Measurements from ENCODE around the gene FAM81A.

The FAM81A gene

DNA sequence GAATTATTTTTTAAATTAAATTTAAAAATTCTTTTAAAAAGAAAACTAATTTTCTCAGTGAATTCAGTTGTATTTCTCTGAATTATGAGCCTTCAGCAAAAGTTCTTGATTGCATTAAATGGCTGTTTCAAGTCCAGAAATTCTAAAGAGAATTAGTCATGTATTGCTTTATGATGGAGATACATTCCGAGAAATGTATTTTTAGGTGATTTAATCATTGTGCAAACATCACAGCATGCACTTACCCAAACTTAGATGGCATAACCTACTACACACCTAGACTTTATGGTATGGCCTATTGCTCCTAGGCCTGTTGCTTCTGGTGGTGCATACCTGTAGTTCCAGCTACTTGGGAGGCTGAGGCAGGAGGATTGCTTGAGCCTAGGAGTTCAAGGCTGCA lies 129.3 kb downstream of the FAM81A start:
- TF ChIP-seq, protein P1, sequence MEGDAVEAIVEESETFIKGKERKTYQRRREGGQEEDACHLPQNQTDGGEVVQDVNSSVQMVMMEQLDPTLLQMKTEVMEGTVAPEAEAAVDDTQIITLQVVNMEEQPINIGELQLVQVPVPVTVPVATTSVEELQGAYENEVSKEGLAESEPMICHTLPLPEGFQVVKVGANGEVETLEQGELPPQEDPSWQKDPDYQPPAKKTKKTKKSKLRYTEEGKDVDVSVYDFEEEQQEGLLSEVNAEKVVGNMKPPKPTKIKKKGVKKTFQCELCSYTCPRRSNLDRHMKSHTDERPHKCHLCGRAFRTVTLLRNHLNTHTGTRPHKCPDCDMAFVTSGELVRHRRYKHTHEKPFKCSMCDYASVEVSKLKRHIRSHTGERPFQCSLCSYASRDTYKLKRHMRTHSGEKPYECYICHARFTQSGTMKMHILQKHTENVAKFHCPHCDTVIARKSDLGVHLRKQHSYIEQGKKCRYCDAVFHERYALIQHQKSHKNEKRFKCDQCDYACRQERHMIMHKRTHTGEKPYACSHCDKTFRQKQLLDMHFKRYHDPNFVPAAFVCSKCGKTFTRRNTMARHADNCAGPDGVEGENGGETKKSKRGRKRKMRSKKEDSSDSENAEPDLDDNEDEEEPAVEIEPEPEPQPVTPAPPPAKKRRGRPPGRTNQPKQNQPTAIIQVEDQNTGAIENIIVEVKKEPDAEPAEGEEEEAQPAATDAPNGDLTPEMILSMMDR (IDR thresholded peaks at IDR 0.05) = no peak
- Histone ChIP-seq H3K79me2 (no peaks in the 10 kb centered on the region), H3K4me1 (no peaks in the 10 kb centered on the region)

DNA sequence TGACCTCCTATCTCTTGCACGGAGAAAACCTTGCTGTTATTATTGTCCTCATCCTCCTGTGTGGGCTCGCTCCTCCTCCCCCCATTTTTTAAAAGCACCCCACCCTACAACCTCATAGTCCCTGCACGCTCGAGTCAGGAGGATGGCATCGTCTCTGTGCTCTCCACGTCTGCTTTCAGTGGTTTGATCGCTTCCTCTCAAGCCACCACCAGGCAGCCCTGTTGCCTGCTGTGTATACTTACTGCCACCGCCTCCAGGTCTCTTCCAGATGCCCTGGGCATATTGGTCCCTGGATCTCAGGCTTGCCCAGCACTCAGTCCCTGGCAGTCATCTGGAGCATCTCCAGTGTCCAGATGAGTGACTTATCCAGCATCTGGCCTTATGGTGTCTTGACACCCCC lies 131.5 kb downstream of the FAM81A start:
- H3K4me1 ChIP-seq = no peaks in the 10 kb centered on the region
- H2AFZ ChIP-seq = no peak overlapping the region
- H3K4me2 ChIP-seq (ENCODE audit: low read length) = no peak overlapping the region
- H3K4me3 ChIP-seq (ENCODE audit: low read depth, low read length) = no peak overlapping the region
- no peaks in the 10 kb centered on the region for H3K79me2 ChIP-seq
- H3K9ac ChIP-seq = no peak overlapping the region
- no peaks in the 10 kb centered on the region for H3K36me3 ChIP-seq (ENCODE audit: control insufficient read depth, insufficient read depth, low read length)
- no peaks in the 10 kb centered on the region for H3K9me3 ChIP-seq (ENCODE audit: control insufficient read depth, low read length)
- H3K27me3 ChIP-seq (ENCODE audit: control insufficient read depth, insufficient read depth, low read length) = no peaks in the 10 kb centered on the region
- no peak overlapping the region for H3K27ac ChIP-seq
- TF ChIP-seq, protein P1 (IDR thresholded peaks at IDR 0.05) = no peak

More for the DNA sequence above, 129.3 kb downstream of the FAM81A start:
- Histone ChIP-seq H3K4me3 (ENCODE audit: low read depth, low read length) (no peak overlapping the region), H3K36me3 (ENCODE audit: control insufficient read depth, insufficient read depth, low read length) (no peaks in the 10 kb centered on the region), H2AFZ (no peak overlapping the region), H3K27ac (no peak overlapping the region), H3K9me3 (ENCODE audit: control insufficient read depth, low read length) (no peaks in the 10 kb centered on the region), H3K4me2 (ENCODE audit: low read length) (no peak overlapping the region), H3K9ac (no peak overlapping the region), H3K27me3 (ENCODE audit: control insufficient read depth, insufficient read depth, low read length) (no peaks in the 10 kb centered on the region)

DNA sequence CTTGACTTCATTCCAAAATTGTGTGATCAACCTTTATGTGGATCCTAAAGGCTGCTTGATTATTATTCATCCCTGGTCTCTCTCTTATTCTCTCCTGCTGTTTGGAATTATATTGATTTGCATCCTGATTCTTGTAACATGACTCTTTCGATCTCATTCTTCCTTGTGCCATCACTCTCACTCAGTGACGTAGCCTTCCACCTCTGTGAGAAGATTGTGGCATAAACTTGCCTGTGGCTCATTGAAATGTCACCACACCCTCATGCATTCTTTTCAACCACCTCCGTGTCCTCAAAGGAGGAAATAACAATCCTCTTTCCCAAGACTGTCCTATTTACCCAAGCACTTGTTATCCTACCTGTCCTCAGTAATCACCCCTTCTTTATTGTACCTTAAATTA lies 132.3 kb downstream of the FAM81A start:
- Histone ChIP-seq H3K27ac (no peak overlapping the region), H2AFZ (no peak overlapping the region), H3K4me1 (no peaks in the 10 kb centered on the region), H3K36me3 (ENCODE audit: control insufficient read depth, insufficient read depth, low read length) (no peaks in the 10 kb centered on the region), H3K4me3 (ENCODE audit: low read depth, low read length) (no peak overlapping the region), H3K27me3 (ENCODE audit: control insufficient read depth, insufficient read depth, low read length) (no peaks in the 10 kb centered on the region), H3K9me3 (ENCODE audit: control insufficient read depth, low read length) (no peaks in the 10 kb centered on the region), H3K79me2 (no peaks in the 10 kb centered on the region), H3K4me2 (ENCODE audit: low read length) (no peak overlapping the region), H3K9ac (no peak overlapping the region)
- TF ChIP-seq, protein P1 (IDR thresholded peaks at IDR 0.05) = no peak

DNA sequence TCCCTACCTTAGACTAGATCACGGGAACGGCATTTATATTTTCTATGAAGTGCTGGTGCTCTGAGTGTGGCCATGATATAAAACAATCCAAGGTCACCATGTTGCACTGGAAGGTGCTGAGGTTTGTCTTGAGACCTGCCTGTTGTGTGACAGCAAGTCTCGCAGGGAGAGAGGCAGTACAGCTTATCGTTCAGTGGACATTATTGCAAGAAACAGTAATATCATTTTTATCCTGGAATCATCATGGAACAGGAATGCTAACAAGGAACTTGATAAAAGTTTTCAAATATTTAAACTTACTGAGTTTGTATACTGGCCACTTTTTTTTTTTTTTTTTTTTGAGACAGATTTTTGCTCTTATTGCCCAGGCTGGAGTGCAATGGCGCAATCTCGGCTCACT lies 133.6 kb downstream of the FAM81A start:
- Histone ChIP-seq H3K79me2 (no peaks in the 10 kb centered on the region), H3K4me2 (ENCODE audit: low read length) (no peak overlapping the region), H3K27me3 (ENCODE audit: control insufficient read depth, insufficient read depth, low read length) (no peaks in the 10 kb centered on the region), H3K36me3 (ENCODE audit: control insufficient read depth, insufficient read depth, low read length) (no peaks in the 10 kb centered on the region), H3K4me1 (no peaks in the 10 kb centered on the region), H3K27ac (no peak overlapping the region), H3K9ac (no peak overlapping the region), H3K9me3 (ENCODE audit: control insufficient read depth, low read length) (no peaks in the 10 kb centered on the region), H2AFZ (no peak overlapping the region), H3K4me3 (ENCODE audit: low read depth, low read length) (no peak overlapping the region)
- TF ChIP-seq, protein P1 (IDR thresholded peaks at IDR 0.05) = no peak
